ENCODE data around the gene PTCHD4.
"Not testable (repeated sequence)": the region's sequence is repeated elsewhere in the genome, so short reads cannot be mapped to it uniquely, and the experiment has no call there.

Gene PTCHD4

GRCh38 chr6:48134246-48134645 lies 23.2 kb upstream of the PTCHD4 start:
- Histone ChIP-seq H3F3A (ENCODE audit: insufficient read depth, low read length) (no peaks in the 10 kb centered on the region), H3K27me3 (ENCODE audit: insufficient read depth, low read length) (no peaks in the 10 kb centered on the region), H3K36me3 (ENCODE audit: insufficient read depth, low read length) (no peaks in the 10 kb centered on the region), H3K9me3 (ENCODE audit: low read length) (no peaks in the 10 kb centered on the region), H3K9ac (ENCODE audit: low read length) (no peak overlapping the region), H3K9me2 (ENCODE audit: low read depth, low read length) (no peaks in the 10 kb centered on the region), H3K4me3 (ENCODE audit: low read depth, low read length, poor library complexity, severe bottlenecking) (no peak overlapping the region), H4K20me1 (ENCODE audit: insufficient read depth, low read length) (no peaks in the 10 kb centered on the region), H3K4me2 (ENCODE audit: low read length) (no peak overlapping the region), H3K4me1 (ENCODE audit: insufficient read depth, low read length, severe bottlenecking) (no peaks in the 10 kb centered on the region), H2AFZ (ENCODE audit: low read length) (no peak overlapping the region), H3K27ac (ENCODE audit: low read depth, low read length, poor library complexity, severe bottlenecking) (no peak overlapping the region), H3K79me2 (ENCODE audit: insufficient read depth, low read length) (no peaks in the 10 kb centered on the region)
- TF ChIP-seq EZH2 (IDR thresholded peaks at IDR 0.05; ENCODE audit: borderline replicate concordance, low read length) = no peak
- no peak for TF ChIP-seq CTCF (IDR thresholded peaks at IDR 0.05; ENCODE audit: low read length)

- H3K9me3 ChIP-seq (ENCODE audit: low read length) = no peaks in the 10 kb centered on the region
- TF ChIP-seq EZH2 (IDR thresholded peaks at IDR 0.05; ENCODE audit: borderline replicate concordance, low read length) = no peak
- no peak for TF ChIP-seq CTCF (IDR thresholded peaks at IDR 0.05; ENCODE audit: low read length)
- H3K9me2 ChIP-seq (ENCODE audit: low read depth, low read length) = no peaks in the 10 kb centered on the region
- H4K20me1 ChIP-seq (ENCODE audit: insufficient read depth, low read length) = no peaks in the 10 kb centered on the region
- H3K27me3 ChIP-seq (ENCODE audit: insufficient read depth, low read length) = no peaks in the 10 kb centered on the region
- H3K4me1 ChIP-seq (ENCODE audit: insufficient read depth, low read length, severe bottlenecking) = no peaks in the 10 kb centered on the region
- H2AFZ ChIP-seq (ENCODE audit: low read length) = no peak overlapping the region
- no peak overlapping the region for H3K4me2 ChIP-seq (ENCODE audit: low read length)
- H3K36me3 ChIP-seq (ENCODE audit: insufficient read depth, low read length) = no peaks in the 10 kb centered on the region
- no peak overlapping the region for H3K9ac ChIP-seq (ENCODE audit: low read length)
- H3F3A ChIP-seq (ENCODE audit: insufficient read depth, low read length) = no peaks in the 10 kb centered on the region
- H3K79me2 ChIP-seq (ENCODE audit: insufficient read depth, low read length) = no peaks in the 10 kb centered on the region
- H3K27ac ChIP-seq (ENCODE audit: low read depth, low read length, poor library complexity, severe bottlenecking) = no peak overlapping the region
- H3K4me3 ChIP-seq (ENCODE audit: low read depth, low read length, poor library complexity, severe bottlenecking) = no peak overlapping the region
Observed at GRCh38 chr6:48123601-48124000, 12.6 kb upstream of the PTCHD4 start.

GRCh38 chr6:48121983-48122749 lies 11.2 kb upstream of the PTCHD4 start:
- not testable (repeated sequence) for H3K79me2 ChIP-seq (ENCODE audit: insufficient read depth, low read length); H3K4me1 ChIP-seq (ENCODE audit: insufficient read depth, low read length, severe bottlenecking); H3K4me3 ChIP-seq (ENCODE audit: low read depth, low read length, poor library complexity, severe bottlenecking); H3K27me3 ChIP-seq (ENCODE audit: insufficient read depth, low read length); H4K20me1 ChIP-seq (ENCODE audit: insufficient read depth, low read length); H2AFZ ChIP-seq (ENCODE audit: low read length); H3K4me2 ChIP-seq (ENCODE audit: low read length); H3K36me3 ChIP-seq (ENCODE audit: insufficient read depth, low read length); H3K27ac ChIP-seq (ENCODE audit: low read depth, low read length, poor library complexity, severe bottlenecking); H3K9me2 ChIP-seq (ENCODE audit: low read depth, low read length); H3K9me3 ChIP-seq (ENCODE audit: low read length); H3F3A ChIP-seq (ENCODE audit: insufficient read depth, low read length); H3K9ac ChIP-seq (ENCODE audit: low read length)

All from OCI-LY1 (cell line).